GM13976 (cell line): ENCODE results near the gene TMEM131.

ENCODE experiments used
- DNase-seq: peaks from one replicate; pipeline ENCODE4 v3.0.0; 2012; ENCODE audit warnings: low spot score
- CTCF ChIP-seq: IDR thresholded peaks from 2 replicates; pipeline ENCODE4 v1.5.1; 2012; ENCODE audit warnings: borderline replicate concordance, mild to moderate bottlenecking; ENCODE audit not compliant: insufficient read depth; ENCODE audit errors: extremely low read depth, missing control alignments, control extremely low read depth
- in situ Hi-C: fragments of 300-500 bp; cut with MboI; formaldehyde crosslinking; loops from one replicate; pipeline ENCODE4 v1.12.0; 2022; ENCODE audit warnings: low sequenced_read_pairs, mixed read lengths, inconsistent platforms; ENCODE audit not compliant: unreplicated experiment

TMEM131 gene

GRCh38 chr2:97752342-97753334 lies 243.1 kb downstream of the TMEM131 start:
- no peak for DNase-seq
- TF ChIP-seq CTCF, result no peak
- in situ Hi-C loops, result no loop called here

GRCh38 chr2:97751752-97752151 lies 244.0 kb downstream of the TMEM131 start:
- TF ChIP-seq CTCF, result no peak
- DNase-seq, result no peak

GRCh38 chr2:97750017-97750416 lies 245.7 kb downstream of the TMEM131 start:
- in situ Hi-C loops, result no loop called here
- no peak for TF ChIP-seq CTCF

More at GRCh38 chr2:97751752-97752151, 244.0 kb downstream of the TMEM131 start:
- in situ Hi-C loops, result no loop called here

GRCh38 chr2:97749581-97749980 lies 246.2 kb downstream of the TMEM131 start:
- no peak for DNase-seq
- TF ChIP-seq CTCF, result no peak
- in situ Hi-C loops, result no loop called here

More at GRCh38 chr2:97750017-97750416, 245.7 kb downstream of the TMEM131 start:
- no peak for DNase-seq

GRCh38 chr2:97747716-97748115 lies 248.0 kb downstream of the TMEM131 start:
- TF ChIP-seq CTCF, result no peak
- in situ Hi-C loops, result no loop called here
- no peak for DNase-seq

- no peak for DNase-seq
- TF ChIP-seq CTCF, result no peak
- in situ Hi-C loops, result no loop called here
Measured at GRCh38 chr2:97747285-97747684, 248.5 kb downstream of the TMEM131 start.
